Caco-2 (cell line): ENCODE measurements around the gene GEMIN7. TPM values are rescaled to one million over a fixed set of nuclear protein-coding genes. Genes with fewer than 3 reads are reported as not detected.

ENCODE experiments used
- BruUV-seq: library from RNA; stranded (reverse); fragments of 400-500 nt; replicated peaks from 2 replicates; lab custom pipeline; 2021; lab: Mats Ljungman, UMichigan
- CTCF ChIA-PET: fragments of 300-600 bp; sonication (Branson Sonifier 250); formaldehyde crosslinking; loops from one replicate; lab custom pipeline; 2022; ENCODE audit warnings: antibody characterized with exemption; lab: Charles Lee
- POLR2A ChIA-PET: fragments of 300-600 bp; sonication (Branson Sonifier 250); formaldehyde crosslinking; loops from one replicate; lab custom pipeline; 2022; ENCODE audit warnings: antibody characterized with exemption; lab: Charles Lee
- DNase-seq, 2 experiments: peaks; one replicate each; pipeline versions ENCODE4 v3.0.0 to v3.0.0-alpha.2; 2020 to 2022
- H3K27me3 ChIP-seq: replicated peaks from 2 replicates; pipeline ENCODE4 v1.6.0; 2011; ENCODE audit warnings: low read length; ENCODE audit not compliant: control insufficient read depth, insufficient read depth
- H3K36me3 ChIP-seq: 2 replicates; pipeline ENCODE4 v1.5.1; 2011; ENCODE audit warnings: low read length; ENCODE audit not compliant: control insufficient read depth, insufficient read depth
- H3K4me1 ChIP-seq: fragments of 250-450 bp; sonication (Bioruptor Pico); 2 replicates; pipeline ENCODE4 v1.5.1; 2020; ENCODE audit warnings: mild to moderate bottlenecking
- H3K4me3 ChIP-seq: 2 replicates; pipeline ENCODE4 v1.5.1; 2011; ENCODE audit warnings: low read depth, mild to moderate bottlenecking, control low read depth, low read length
- H3K9me3 ChIP-seq: fragments of 250-450 bp; sonication (Bioruptor Pico); 2 replicates; pipeline ENCODE4 v1.5.1; 2020; ENCODE audit warnings: mild to moderate bottlenecking, moderate library complexity
- H3K27ac Mint-ChIP-seq: one replicate; pipeline ENCODE4 v1.8.0; 2022; ENCODE audit warnings: mixed read lengths; ENCODE audit not compliant: unreplicated experiment
- H3K27me3 Mint-ChIP-seq: one replicate; pipeline ENCODE4 v1.8.0; 2022; ENCODE audit warnings: mixed read lengths; ENCODE audit not compliant: insufficient read depth, unreplicated experiment
- H3K36me3 Mint-ChIP-seq: one replicate; pipeline ENCODE4 v1.8.0; 2022; ENCODE audit warnings: mild to moderate bottlenecking, mixed read lengths; ENCODE audit not compliant: insufficient read depth, unreplicated experiment
- H3K4me1 Mint-ChIP-seq: one replicate; pipeline ENCODE4 v1.8.0; 2022; ENCODE audit warnings: low read depth, mixed read lengths; ENCODE audit not compliant: unreplicated experiment
- H3K4me3 Mint-ChIP-seq: one replicate; pipeline ENCODE4 v1.8.0; 2022; ENCODE audit warnings: mild to moderate bottlenecking, moderate library complexity, mixed read lengths; ENCODE audit not compliant: unreplicated experiment
- H3K9me3 Mint-ChIP-seq: one replicate; pipeline ENCODE4 v1.8.0; 2022; ENCODE audit warnings: mixed read lengths; ENCODE audit not compliant: unreplicated experiment
- intact Hi-C: fragments of 100-400 bp; cut with micrococcal nuclease; formaldehyde crosslinking; loops from one replicate; pipeline ENCODE4 v1.10.0; 2022; ENCODE audit not compliant: unreplicated experiment
- total RNA-seq: library from RNA; stranded (reverse); gene quantifications from 2 replicates; pipeline ENCODE4 v1.2.3, GENCODE V29; 2022
- TF ChIP-seq, protein P1 (sequence below), 2 experiments: fragments of 200-600 bp in 1 of 2; IDR thresholded peaks; 1 replicate in 1 of 2; 2 replicates in 1 of 2; pipeline versions ENCODE4 v1.5.1 to v1.8.0; 2011 to 2022; ENCODE audit warnings: antibody characterized with exemption in 1 of 2, control low read depth in 1 of 2, inconsistent platforms in 1 of 2, low read depth in 1 of 2, low read length in 1 of 2, mild to moderate bottlenecking in 1 of 2, moderate library complexity in 1 of 2; ENCODE audit not compliant: insufficient read depth in 1 of 2, severe bottlenecking in 1 of 2, unreplicated experiment in 1 of 2

GEMIN7 gene
- total RNA-seq, 1 experiment from 2014 or later: 49.3 TPM

DNA sequence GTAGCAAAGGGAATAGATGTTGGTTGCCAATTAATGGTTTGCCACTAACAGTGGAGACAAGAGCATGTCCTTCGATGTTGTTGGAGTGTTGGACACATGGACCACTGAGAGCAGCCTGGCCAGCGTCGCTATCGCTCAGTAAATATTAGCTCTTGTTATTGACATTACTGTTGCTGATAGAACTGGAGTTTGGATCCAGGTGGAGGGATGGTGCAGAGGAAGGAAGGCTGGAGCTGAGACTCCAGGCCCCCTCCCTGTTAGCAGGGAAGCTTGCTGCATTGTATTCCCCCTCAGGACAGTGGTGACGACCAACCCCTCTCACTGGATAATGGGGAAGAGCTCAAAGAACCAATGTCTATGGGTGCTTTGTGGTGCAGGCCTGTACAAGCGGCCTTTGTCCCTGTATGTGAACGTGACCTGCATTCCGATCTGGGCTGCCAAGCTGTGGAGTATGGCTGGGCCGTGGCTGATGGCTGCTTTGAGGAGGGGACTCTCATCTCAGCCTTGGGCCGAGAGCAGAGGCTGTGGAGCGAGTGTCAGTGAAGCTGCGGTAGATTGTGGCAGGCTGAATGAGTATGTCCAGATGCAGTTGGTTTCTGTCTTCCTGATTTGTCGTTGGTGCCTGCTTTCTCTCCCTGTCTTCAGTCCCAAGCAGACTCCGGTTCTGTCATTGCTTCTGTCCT is 33.2 kb upstream of the GEMIN7 start:
- ChIA-PET CTCF (interaction anchor here (0.6 to 1.6 kb wide), 8 partner anchors 11 to 205 kb away, joined by 3 to 26 read pairs (median 4); partner anchors contain the start of gene PPP1R37), POLR2A (interaction anchor here (0.6 to 1.0 kb wide), 5 partner anchors 11 to 287 kb away, joined by 3 to 4 read pairs (median 4); partner anchors contain the start of genes APOE and PPP1R37)
- no TSS peak for BruUV-seq
- Mint-ChIP-seq H3K36me3 (peaks cover 83% of the 10 kb centered on the region), H3K4me3 (peak overlapping the region; percentile 58), H3K27me3 (no peaks in the 10 kb centered on the region), H3K9me3 (no peaks in the 10 kb centered on the region), H3K4me1 (peaks cover 24% of the 10 kb centered on the region), H3K27ac (peak overlapping the region; percentile 75)
- peaks cover 26% of the 10 kb centered on the region for H3K4me1 ChIP-seq
- intact Hi-C loops: loop anchor here (2.0 kb wide), 1 partner anchor 13 kb away; no protein-coding TSS in a partner anchor
- TF ChIP-seq, protein P1, sequence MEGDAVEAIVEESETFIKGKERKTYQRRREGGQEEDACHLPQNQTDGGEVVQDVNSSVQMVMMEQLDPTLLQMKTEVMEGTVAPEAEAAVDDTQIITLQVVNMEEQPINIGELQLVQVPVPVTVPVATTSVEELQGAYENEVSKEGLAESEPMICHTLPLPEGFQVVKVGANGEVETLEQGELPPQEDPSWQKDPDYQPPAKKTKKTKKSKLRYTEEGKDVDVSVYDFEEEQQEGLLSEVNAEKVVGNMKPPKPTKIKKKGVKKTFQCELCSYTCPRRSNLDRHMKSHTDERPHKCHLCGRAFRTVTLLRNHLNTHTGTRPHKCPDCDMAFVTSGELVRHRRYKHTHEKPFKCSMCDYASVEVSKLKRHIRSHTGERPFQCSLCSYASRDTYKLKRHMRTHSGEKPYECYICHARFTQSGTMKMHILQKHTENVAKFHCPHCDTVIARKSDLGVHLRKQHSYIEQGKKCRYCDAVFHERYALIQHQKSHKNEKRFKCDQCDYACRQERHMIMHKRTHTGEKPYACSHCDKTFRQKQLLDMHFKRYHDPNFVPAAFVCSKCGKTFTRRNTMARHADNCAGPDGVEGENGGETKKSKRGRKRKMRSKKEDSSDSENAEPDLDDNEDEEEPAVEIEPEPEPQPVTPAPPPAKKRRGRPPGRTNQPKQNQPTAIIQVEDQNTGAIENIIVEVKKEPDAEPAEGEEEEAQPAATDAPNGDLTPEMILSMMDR (IDR thresholded peaks at IDR 0.05; ENCODE audit: insufficient read depth in 1 of 2, low read depth in 1 of 2, low read length in 1 of 2, severe bottlenecking in 1 of 2, unreplicated experiment in 1 of 2): no peak
- peaks cover 2% of the 10 kb centered on the region; the same call in 1 of the 2 replicates for H3K36me3 ChIP-seq
- peak; percentile 53 to 65 for DNase-seq
- H3K9me3 ChIP-seq: no peaks in the 10 kb centered on the region
- no peaks in the 10 kb centered on the region for H3K27me3 ChIP-seq
- H3K4me3 ChIP-seq: no peak overlapping the region

DNA sequence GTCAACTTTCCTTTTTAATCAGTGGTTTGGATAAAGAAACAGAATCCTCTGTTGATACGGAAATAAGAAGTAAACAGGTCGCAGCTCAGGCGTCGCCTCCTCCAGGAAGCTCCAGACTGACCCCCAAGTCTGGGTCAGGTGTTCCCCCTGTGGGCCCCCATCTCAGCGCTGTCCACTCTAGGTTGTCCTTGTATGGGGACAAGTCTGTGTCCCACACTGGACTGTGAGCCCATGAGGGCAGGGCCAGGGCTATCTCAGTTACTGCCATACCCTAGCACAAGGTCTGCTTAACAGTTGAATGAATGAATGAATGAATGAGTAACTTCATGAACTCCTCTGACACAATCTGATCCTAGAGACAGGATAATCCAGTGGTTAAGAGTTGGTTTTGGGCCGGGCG is 32.7 kb upstream of the GEMIN7 start:
- CTCF ChIA-PET: interaction anchor here (0.9 to 1.6 kb wide), 2 partner anchors 13 to 29 kb away, joined by 7 to 26 read pairs; no protein-coding TSS in a partner anchor
- no TSS peak for BruUV-seq
- TF ChIP-seq, protein P1 (IDR thresholded peaks at IDR 0.05; ENCODE audit: insufficient read depth in 1 of 2, low read depth in 1 of 2, low read length in 1 of 2, severe bottlenecking in 1 of 2, unreplicated experiment in 1 of 2): no peak
- Histone ChIP-seq H3K4me1 (peaks cover 26% of the 10 kb centered on the region), H3K36me3 (peaks cover 2% of the 10 kb centered on the region; the same call in 1 of the 2 replicates), H3K9me3 (no peaks in the 10 kb centered on the region), H3K27me3 (no peaks in the 10 kb centered on the region), H3K4me3 (no peak overlapping the region)
- Mint-ChIP-seq H3K36me3 (peaks cover 85% of the 10 kb centered on the region), H3K27ac (peak overlapping the region; percentile 75), H3K4me3 (peak overlapping the region; percentile 58), H3K4me1 (peaks cover 24% of the 10 kb centered on the region), H3K9me3 (no peaks in the 10 kb centered on the region), H3K27me3 (no peaks in the 10 kb centered on the region)
- no peak for DNase-seq
- intact Hi-C loops: no loop called here
- POLR2A ChIA-PET: no interaction called here

DNA sequence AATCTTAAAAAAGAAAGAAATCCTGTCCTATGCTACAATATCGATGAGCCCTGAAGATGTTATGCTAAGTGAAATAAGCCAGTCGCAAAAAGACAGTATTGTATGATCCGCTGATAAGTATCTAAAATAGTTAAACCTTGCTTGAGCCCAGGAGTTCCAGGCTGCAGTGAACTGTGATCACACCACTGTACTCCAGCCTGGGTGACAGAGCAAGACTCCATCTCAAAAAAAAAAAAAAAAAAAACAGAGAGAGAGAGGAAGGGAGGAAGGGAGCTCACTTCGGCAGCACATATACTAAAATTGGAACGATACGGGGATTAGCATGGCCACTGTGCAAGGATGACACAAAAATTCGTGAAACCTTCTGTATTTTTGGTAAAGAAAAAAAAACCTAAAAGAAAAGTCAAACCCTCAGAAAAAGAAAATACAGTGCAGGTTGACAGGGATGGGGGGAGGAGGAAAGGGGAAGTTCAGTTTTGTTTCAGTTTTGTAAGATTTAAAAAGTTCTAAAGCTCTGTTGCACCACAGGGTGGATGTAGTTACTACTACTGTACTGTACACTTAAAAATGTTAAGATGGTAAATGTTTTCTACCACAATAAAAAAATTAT is 31.8 kb upstream of the GEMIN7 start:
- no peaks in the 10 kb centered on the region for H3K9me3 ChIP-seq
- no peaks in the 10 kb centered on the region for H3K27me3 Mint-ChIP-seq
- TF ChIP-seq, protein P1 (IDR thresholded peaks at IDR 0.05; ENCODE audit: insufficient read depth in 1 of 2, low read depth in 1 of 2, low read length in 1 of 2, severe bottlenecking in 1 of 2, unreplicated experiment in 1 of 2): no peak
- POLR2A ChIA-PET: interaction anchor here (0.6 kb wide), 3 partner anchors 9 to 529 kb away, joined by 3 read pairs; no protein-coding TSS in a partner anchor
- no peak overlapping the region for H3K4me3 ChIP-seq
- H3K36me3 Mint-ChIP-seq: peaks cover 85% of the 10 kb centered on the region
- H3K27ac Mint-ChIP-seq: no peak overlapping the region
- intact Hi-C loops: no loop called here
- peaks cover 24% of the 10 kb centered on the region for H3K4me1 Mint-ChIP-seq
- no peaks in the 10 kb centered on the region for H3K9me3 Mint-ChIP-seq
- no peak overlapping the region for H3K4me3 Mint-ChIP-seq
- H3K4me1 ChIP-seq: peaks cover 26% of the 10 kb centered on the region
- no TSS peak for BruUV-seq
- no peak for DNase-seq
- no peaks in the 10 kb centered on the region for H3K27me3 ChIP-seq
- CTCF ChIA-PET: no interaction called here
- peaks cover 2% of the 10 kb centered on the region for H3K36me3 ChIP-seq
